ENCODE results near the gene ANKLE1.

The ANKLE1 gene

GRCh38 chr19:17275441-17276175 is 6.1 kb upstream of the ANKLE1 start:
- no peak for DNase-seq (ENCODE audit: insufficient read length, low spot score)
- FAIRE-seq: no peak
- TF ChIP-seq POLR2A (IDR thresholded peaks at IDR 0.05; ENCODE audit: low read depth, low read length): no peak
- no peak for TF ChIP-seq TAF1 (IDR thresholded peaks at IDR 0.05; ENCODE audit: low read depth, low read length)
- TF ChIP-seq SPI1 (IDR thresholded peaks at IDR 0.05; ENCODE audit: low read depth, low read length): no peak
- TF ChIP-seq POLR2AphosphoS5 (IDR thresholded peaks at IDR 0.05; ENCODE audit: low read depth, low read length): no peak
- TF ChIP-seq PAX5 (IDR thresholded peaks at IDR 0.05; ENCODE audit: insufficient read depth, low read length, severe bottlenecking): no peak
- TF ChIP-seq POU2F2 (IDR thresholded peaks at IDR 0.05; ENCODE audit: low read depth, low read length): no peak

- FAIRE-seq (no peak), DNase-seq (ENCODE audit: insufficient read length, low spot score) (no peak)
These were observed 2.3 kb upstream of the ANKLE1 start for GRCh38 chr19:17279436-17279835.

GRCh38 chr19:17282488-17283125 is 906 bp downstream of the ANKLE1 start:
- FAIRE-seq (peak; percentile 99), DNase-seq (ENCODE audit: insufficient read length, low spot score) (peak; percentile 93)
- TF ChIP-seq TAF1 (IDR thresholded peaks at IDR 0.05; ENCODE audit: low read depth, low read length) (no peak), SPI1 (IDR thresholded peaks at IDR 0.05; ENCODE audit: low read depth, low read length) (no peak), POLR2AphosphoS5 (IDR thresholded peaks at IDR 0.05; ENCODE audit: low read depth, low read length) (no peak), PAX5 (IDR thresholded peaks at IDR 0.05; ENCODE audit: insufficient read depth, low read length, severe bottlenecking) (no peak), POLR2A (IDR thresholded peaks at IDR 0.05; ENCODE audit: low read depth, low read length) (no peak), POU2F2 (IDR thresholded peaks at IDR 0.05; ENCODE audit: low read depth, low read length) (no peak)

More at GRCh38 chr19:17279436-17279835, 2.3 kb upstream of the ANKLE1 start:
- TF ChIP-seq POLR2AphosphoS5 (IDR thresholded peaks at IDR 0.05; ENCODE audit: low read depth, low read length) (no peak), PAX5 (IDR thresholded peaks at IDR 0.05; ENCODE audit: insufficient read depth, low read length, severe bottlenecking) (no peak), TAF1 (IDR thresholded peaks at IDR 0.05; ENCODE audit: low read depth, low read length) (no peak), SPI1 (IDR thresholded peaks at IDR 0.05; ENCODE audit: low read depth, low read length) (no peak), POU2F2 (IDR thresholded peaks at IDR 0.05; ENCODE audit: low read depth, low read length) (no peak), POLR2A (IDR thresholded peaks at IDR 0.05; ENCODE audit: low read depth, low read length) (no peak)

- FAIRE-seq: no peak
- TF ChIP-seq POLR2A (IDR thresholded peaks at IDR 0.05; ENCODE audit: low read depth, low read length) (no peak), POU2F2 (IDR thresholded peaks at IDR 0.05; ENCODE audit: low read depth, low read length) (no peak), SPI1 (IDR thresholded peaks at IDR 0.05; ENCODE audit: low read depth, low read length) (no peak), POLR2AphosphoS5 (IDR thresholded peaks at IDR 0.05; ENCODE audit: low read depth, low read length) (no peak), TAF1 (IDR thresholded peaks at IDR 0.05; ENCODE audit: low read depth, low read length) (no peak), PAX5 (IDR thresholded peaks at IDR 0.05; ENCODE audit: insufficient read depth, low read length, severe bottlenecking) (no peak)
These were observed 1.8 kb downstream of the ANKLE1 start for GRCh38 chr19:17283504-17283996.

GRCh38 chr19:17285415-17286135 is 3.9 kb downstream of the ANKLE1 start:
- FAIRE-seq (no peak), DNase-seq (ENCODE audit: insufficient read length, low spot score) (no peak)
- TF ChIP-seq POU2F2 (IDR thresholded peaks at IDR 0.05; ENCODE audit: low read depth, low read length) (no peak), POLR2A (IDR thresholded peaks at IDR 0.05; ENCODE audit: low read depth, low read length) (no peak)

More at GRCh38 chr19:17283504-17283996, 1.8 kb downstream of the ANKLE1 start:
- DNase-seq (ENCODE audit: insufficient read length, low spot score): no peak

- TF ChIP-seq POLR2A (IDR thresholded peaks at IDR 0.05; ENCODE audit: low read depth, low read length) (no peak), TAF1 (IDR thresholded peaks at IDR 0.05; ENCODE audit: low read depth, low read length) (no peak), SPI1 (IDR thresholded peaks at IDR 0.05; ENCODE audit: low read depth, low read length) (no peak), POU2F2 (IDR thresholded peaks at IDR 0.05; ENCODE audit: low read depth, low read length) (no peak), POLR2AphosphoS5 (IDR thresholded peaks at IDR 0.05; ENCODE audit: low read depth, low read length) (no peak), PAX5 (IDR thresholded peaks at IDR 0.05; ENCODE audit: insufficient read depth, low read length, severe bottlenecking) (no peak)
- DNase-seq (ENCODE audit: insufficient read length, low spot score) (no peak), FAIRE-seq (no peak)
These were observed 4.6 kb downstream of the ANKLE1 start for GRCh38 chr19:17286263-17286662.

- TF ChIP-seq SPI1 (IDR thresholded peaks at IDR 0.05; ENCODE audit: low read depth, low read length) (no peak), PAX5 (IDR thresholded peaks at IDR 0.05; ENCODE audit: insufficient read depth, low read length, severe bottlenecking) (no peak), TAF1 (IDR thresholded peaks at IDR 0.05; ENCODE audit: low read depth, low read length) (no peak), POU2F2 (IDR thresholded peaks at IDR 0.05; ENCODE audit: low read depth, low read length) (no peak), POLR2A (IDR thresholded peaks at IDR 0.05; ENCODE audit: low read depth, low read length) (no peak), POLR2AphosphoS5 (IDR thresholded peaks at IDR 0.05; ENCODE audit: low read depth, low read length) (no peak)
- DNase-seq (ENCODE audit: insufficient read length, low spot score) (no peak), FAIRE-seq (no peak)
These were observed 5.1 kb downstream of the ANKLE1 start for GRCh38 chr19:17286752-17287151.

GRCh38 chr19:17289489-17289888 is 7.8 kb downstream of the ANKLE1 start:
- no peak for TF ChIP-seq POU2F2 (IDR thresholded peaks at IDR 0.05; ENCODE audit: low read depth, low read length)
- no peak for TF ChIP-seq TAF1 (IDR thresholded peaks at IDR 0.05; ENCODE audit: low read depth, low read length)
- no peak for TF ChIP-seq SPI1 (IDR thresholded peaks at IDR 0.05; ENCODE audit: low read depth, low read length)
- no peak for TF ChIP-seq PAX5 (IDR thresholded peaks at IDR 0.05; ENCODE audit: insufficient read depth, low read length, severe bottlenecking)
- FAIRE-seq (peak; percentile 41), DNase-seq (ENCODE audit: insufficient read length, low spot score) (peak; percentile 77)
